ENCODE results near the gene TAPT1.

- TF ChIP-seq POLR2AphosphoS5 (IDR thresholded peaks at IDR 0.05; ENCODE audit: low read depth) (no peak), CTCF (conservative IDR thresholded peaks at IDR 0.05; ENCODE audit: low read depth in 2 of 2) (no peak)
These were observed 104.0 kb downstream of the TAPT1 start for GRCh38 chr4:16122308-16122711.

All from GM23338 (cell line).